ENCODE results near the gene GARIN5B. TPM values are rescaled to one million over a fixed set of nuclear protein-coding genes. Genes with fewer than 3 reads are reported as not detected.
A peak's percentile ranks its signal among the peaks of the same experiment; 100 is the strongest.

The GARIN5B gene
- total and polyA plus RNA-seq, 2 of the 8 experiments (the other 6 are each of a cell fraction or from before 2014, with no cell fraction given), result 0.03 TPM; not detected in 1

DNA sequence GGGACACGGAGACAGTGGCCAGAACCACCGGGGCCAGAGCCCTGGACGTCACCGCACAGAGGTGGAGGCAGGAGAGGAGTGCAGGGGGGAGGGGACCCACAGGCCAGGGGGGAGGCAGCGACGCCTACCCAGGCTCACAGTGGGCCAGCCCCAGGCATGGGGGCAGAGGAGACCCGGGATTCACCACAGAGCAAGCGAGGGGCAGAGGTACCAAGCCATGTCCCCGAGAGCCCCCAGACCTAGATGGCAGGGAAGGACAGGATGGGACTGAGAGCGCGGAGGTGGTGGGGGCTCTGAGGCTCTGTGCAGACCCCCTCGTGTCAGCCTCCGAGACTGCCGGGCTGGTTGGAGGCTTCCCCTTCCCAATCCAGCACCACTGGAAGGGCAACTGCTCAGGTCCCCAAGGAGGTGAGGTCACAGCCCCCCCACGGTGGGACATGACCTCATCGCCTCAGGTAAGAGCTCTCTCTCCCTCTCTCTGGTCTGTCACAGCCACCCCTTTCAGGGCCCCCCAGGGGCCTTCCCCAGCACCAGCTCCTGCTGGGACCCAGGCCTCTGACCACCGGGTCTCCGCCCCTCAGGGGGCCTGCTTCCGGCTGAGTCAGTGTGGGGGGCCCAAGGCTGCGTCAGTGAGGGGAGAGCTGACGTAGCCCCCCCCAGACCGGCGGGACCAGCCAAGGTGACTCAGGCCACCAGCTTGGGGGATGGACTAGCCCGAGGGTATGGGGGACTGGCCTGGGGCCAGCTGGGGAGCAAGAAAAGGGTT, 9.4 kb upstream of the GARIN5B start:
- no peak overlapping the region for H3K4ac ChIP-seq (replicated peaks; ENCODE audit: insufficient read length, low read depth, low read length)
- FAIRE-seq, result no peak
- no peak overlapping the region for H3K4me3 ChIP-seq (ENCODE audit: extremely low read depth in 1 of 4, insufficient read depth in 2 of 4, low read depth in 3 of 4, low read length in 4 of 4)
- H2AK5ac ChIP-seq (ENCODE audit: low read depth, low read length), result peak overlapping the region; percentile 24
- H2BK12ac ChIP-seq (ENCODE audit: low read depth, low read length), result peak overlapping the region; percentile 85; the same call in 1 of the 2 replicates
- peaks cover 5 to 47% (median 39%) of the 10 kb centered on the region in 4 experiments for H3K4me1 ChIP-seq (replicated peaks in 1 of 4; ENCODE audit: control insufficient read depth in 3 of 4, insufficient read depth in 4 of 4, low read length in 3 of 4)
- no peak overlapping the region for H4K91ac ChIP-seq (replicated peaks; ENCODE audit: insufficient read length, low read length)
- H3K79me1 ChIP-seq (ENCODE audit: low read depth, low read length), result no peaks in the 10 kb centered on the region
- ChIA-PET POLR2A (ENCODE audit: partially characterized antibody) (interaction anchor here (0.6 to 7.1 kb wide), 11 partner anchors 11 to 71 kb away, joined by 3 to 58 read pairs (median 3); partner anchors contain the start of genes COX6B2, KMT5C, RPL28 and TMEM238), CTCF (ENCODE audit: partially characterized antibody) (interaction anchor here (0.6 to 2.0 kb wide), 9 partner anchors 10 to 204 kb away, joined by 3 to 6 read pairs (median 3); partner anchors contain the start of genes GARIN5B and TMEM238)
- no peak overlapping the region for H3K56ac ChIP-seq (replicated peaks; ENCODE audit: insufficient read length, low read depth, low read length)
- H3K18ac ChIP-seq (ENCODE audit: extremely low read depth, low read length), result peak overlapping the region; percentile 81
- no peak overlapping the region for H3K27ac ChIP-seq (ENCODE audit: low read depth, low read length)
- H3K14ac ChIP-seq (ENCODE audit: insufficient read length), result no peak overlapping the region
- no peaks in the 10 kb centered on the region for H3K79me2 ChIP-seq (ENCODE audit: control insufficient read depth in 1 of 2, insufficient read depth in 2 of 2, low read length in 2 of 2)
- H3K36me3 ChIP-seq (ENCODE audit: control insufficient read depth in 2 of 4, insufficient read depth in 4 of 4, low read length in 3 of 4), result no peaks in the 10 kb centered on the region
- DNase-seq (ENCODE audit: low read depth in 1 of 2, low spot score in 2 of 2), result no peak
- peak overlapping the region; percentile 52; the same call in 1 of the 2 replicates for H2BK20ac ChIP-seq (ENCODE audit: low read length)
- no peak overlapping the region for H2BK5ac ChIP-seq (ENCODE audit: low read depth, low read length)
- H3K23ac ChIP-seq (ENCODE audit: insufficient read length), result no peak overlapping the region
- H3K9me3 ChIP-seq (ENCODE audit: insufficient read depth in 2 of 2, low read depth in 1 of 2, low read length in 1 of 2), result no peaks in the 10 kb centered on the region
- no peak overlapping the region for H2AFZ ChIP-seq (ENCODE audit: low read length)
- H3K23me2 ChIP-seq (ENCODE audit: low read depth, low read length), result peaks cover 19% of the 10 kb centered on the region; the same call in 1 of the 2 replicates
- no peak overlapping the region for H2BK15ac ChIP-seq (ENCODE audit: low read length)
- H4K20me1 ChIP-seq (replicated peaks in 1 of 2; ENCODE audit: control insufficient read depth in 1 of 2, insufficient read depth in 2 of 2, low read length in 2 of 2), result no peaks in the 10 kb centered on the region
- H2BK120ac ChIP-seq (replicated peaks; ENCODE audit: low read depth, low read length), result no peak overlapping the region
- H4K5ac ChIP-seq (ENCODE audit: insufficient read length, low read depth, low read length), result no peak overlapping the region
- H3K9ac ChIP-seq (replicated peaks in 1 of 4; ENCODE audit: extremely low read depth in 1 of 4, low read depth in 3 of 4, low read length in 3 of 4), result no peak overlapping the region
- peaks cover 16 to 54% (median 43%) of the 10 kb centered on the region in 4 experiments for H3K27me3 ChIP-seq (replicated peaks in 1 of 4; ENCODE audit: control insufficient read depth in 3 of 4, extremely low read depth in 1 of 4, insufficient read depth in 3 of 4, low read length in 3 of 4)
- H4K8ac ChIP-seq (ENCODE audit: extremely low read depth, insufficient read depth, low read length), result no peak overlapping the region; the same call in 1 of the 2 replicates
- 68% methylated on average over 17 of the region's 24 CpGs; no CpG with 5 or more reads in 1 of the 2 experiments for WGBS, 2 experiments (ENCODE audit: extremely low coverage in 1 of 2, insufficient coverage in 1 of 2, insufficient read length in 1 of 2, insufficient replicate concordance in 2 of 2, low coverage in 1 of 2, low lambda C conversion rate in 2 of 2, missing lambda C conversion rate in 1 of 2)
- H3K4me2 ChIP-seq (ENCODE audit: insufficient read depth in 1 of 2, low read depth in 2 of 2, low read length in 2 of 2), result no peak overlapping the region
- TF ChIP-seq SIN3A (conservative IDR thresholded peaks at IDR 0.05 in 1 of 2, IDR thresholded peaks at IDR 0.05 in 1 of 2; ENCODE audit: low read depth in 1 of 2, low read length in 2 of 2) (no peak), JUND (IDR thresholded peaks at IDR 0.05; ENCODE audit: low read length) (0 out of 2 replicates have a peak, but pooled peaks have one; percentile 14)

All from H1 (cell line).